ENCODE data around the gene MUC4. TPM values are rescaled to one million over a fixed set of nuclear protein-coding genes. Genes with fewer than 3 reads are reported as not detected.
"Not testable (repeated sequence)": the region's sequence is repeated elsewhere in the genome, so short reads cannot be mapped to it uniquely, and the experiment has no call there.

MUC4 gene
- total and polyA plus RNA-seq, 2 experiments from 2014 or later: not detected

DNA sequence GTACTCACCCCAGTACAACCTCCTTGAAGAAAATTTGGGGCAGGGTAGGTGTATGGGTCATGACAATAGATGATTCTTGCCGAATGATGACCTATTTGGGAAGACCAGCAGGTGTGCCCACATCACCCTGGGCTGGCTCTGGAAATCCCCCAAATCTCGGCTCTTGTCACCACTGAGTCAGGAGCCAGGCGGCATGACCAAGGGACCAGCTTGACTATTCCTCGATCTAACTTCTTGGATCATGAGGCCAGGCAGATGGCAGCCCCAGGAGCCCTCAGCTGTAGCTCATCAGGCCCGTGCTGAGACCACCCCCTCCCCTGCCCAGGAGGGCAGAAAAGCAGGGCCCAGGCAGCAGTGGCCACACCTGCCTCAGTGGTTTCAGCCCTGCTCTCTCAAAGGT lies 9.2 kb upstream of the MUC4 start:
- TF ChIP-seq EZH2 (IDR thresholded peaks at IDR 0.05; ENCODE audit: insufficient read depth, poor library complexity, severe bottlenecking) (no peak), EZH2phosphoT487 (IDR thresholded peaks at IDR 0.05; ENCODE audit: insufficient read depth, low read depth) (no peak)
- Histone ChIP-seq H3F3A (ENCODE audit: insufficient read depth) (no peaks in the 10 kb centered on the region), H3K9me3 (ENCODE audit: low read depth) (no peaks in the 10 kb centered on the region), H3K4me1 (ENCODE audit: insufficient read depth) (no peaks in the 10 kb centered on the region), H3K27ac (no peak overlapping the region), H3K4me3 (no peak overlapping the region), H3K9me2 (ENCODE audit: insufficient read depth) (no peaks in the 10 kb centered on the region), H3K27me3 (replicated peaks; ENCODE audit: insufficient read depth) (peaks cover 11% of the 10 kb centered on the region), H3K36me3 (ENCODE audit: low read depth) (no peaks in the 10 kb centered on the region), H2AFZ (no peak overlapping the region), H3K4me2 (ENCODE audit: unreplicated experiment) (no peak overlapping the region), H4K20me1 (ENCODE audit: insufficient read depth) (no peaks in the 10 kb centered on the region), H3K9ac (no peak overlapping the region), H3K79me2 (ENCODE audit: insufficient read depth) (no peaks in the 10 kb centered on the region)
- in situ Hi-C loops (cut with MboI): no loop called here
- WGBS, 2 experiments (ENCODE audit: low coverage in 1 of 2, low lambda C conversion rate in 2 of 2, missing lambda C conversion rate in 2 of 2): 58 to 74% methylated on average over 5 of the region's 5 CpGs
- DNase-seq: no peak

- no peak for TF ChIP-seq EZH2phosphoT487 (IDR thresholded peaks at IDR 0.05; ENCODE audit: insufficient read depth, low read depth)
- TF ChIP-seq EZH2 (IDR thresholded peaks at IDR 0.05; ENCODE audit: insufficient read depth, poor library complexity, severe bottlenecking): no peak
- Histone ChIP-seq H4K20me1 (ENCODE audit: insufficient read depth) (no peaks in the 10 kb centered on the region), H3K36me3 (ENCODE audit: low read depth) (no peaks in the 10 kb centered on the region), H3K9me2 (ENCODE audit: insufficient read depth) (no peaks in the 10 kb centered on the region), H3K4me1 (ENCODE audit: insufficient read depth) (no peaks in the 10 kb centered on the region), H3K9me3 (ENCODE audit: low read depth) (no peaks in the 10 kb centered on the region), H2AFZ (no peak overlapping the region), H3K4me2 (ENCODE audit: unreplicated experiment) (no peak overlapping the region), H3K9ac (no peak overlapping the region), H3K4me3 (no peak overlapping the region), H3K79me2 (ENCODE audit: insufficient read depth) (no peaks in the 10 kb centered on the region), H3K27ac (no peak overlapping the region), H3K27me3 (replicated peaks; ENCODE audit: insufficient read depth) (peaks cover 11% of the 10 kb centered on the region), H3F3A (ENCODE audit: insufficient read depth) (no peaks in the 10 kb centered on the region)
- in situ Hi-C loops (cut with MboI): no loop called here
- WGBS, 2 experiments (ENCODE audit: low coverage in 1 of 2, low lambda C conversion rate in 2 of 2, missing lambda C conversion rate in 2 of 2): 59 to 65% methylated on average over 8 of the region's 8 CpGs
- DNase-seq: no peak
Observed at GRCh38 chr3:195820186-195820585, 8.5 kb upstream of the MUC4 start.

GRCh38 chr3:195818301-195818700 lies 6.6 kb upstream of the MUC4 start:
- TF ChIP-seq EZH2 (IDR thresholded peaks at IDR 0.05; ENCODE audit: insufficient read depth, poor library complexity, severe bottlenecking): no peak
- no peak for TF ChIP-seq EZH2phosphoT487 (IDR thresholded peaks at IDR 0.05; ENCODE audit: insufficient read depth, low read depth)
- Histone ChIP-seq H3K9me3 (ENCODE audit: low read depth) (no peaks in the 10 kb centered on the region), H3F3A (ENCODE audit: insufficient read depth) (no peaks in the 10 kb centered on the region), H3K27ac (no peak overlapping the region), H2AFZ (no peak overlapping the region), H3K9me2 (ENCODE audit: insufficient read depth) (no peaks in the 10 kb centered on the region), H3K9ac (no peak overlapping the region), H3K4me2 (ENCODE audit: unreplicated experiment) (no peak overlapping the region), H3K4me3 (no peak overlapping the region), H3K27me3 (replicated peaks; ENCODE audit: insufficient read depth) (peaks cover 3% of the 10 kb centered on the region), H4K20me1 (ENCODE audit: insufficient read depth) (no peaks in the 10 kb centered on the region), H3K36me3 (ENCODE audit: low read depth) (no peaks in the 10 kb centered on the region), H3K79me2 (ENCODE audit: insufficient read depth) (no peaks in the 10 kb centered on the region), H3K4me1 (ENCODE audit: insufficient read depth) (no peaks in the 10 kb centered on the region)
- in situ Hi-C loops (cut with MboI): no loop called here
- DNase-seq: no peak
- WGBS, 2 experiments (ENCODE audit: low coverage in 1 of 2, low lambda C conversion rate in 2 of 2, missing lambda C conversion rate in 2 of 2): 66% methylated on average over 21 of the region's 21 CpGs

- Histone ChIP-seq H3K79me2 (ENCODE audit: insufficient read depth) (no peaks in the 10 kb centered on the region), H3K9ac (no peak overlapping the region), H3F3A (ENCODE audit: insufficient read depth) (no peaks in the 10 kb centered on the region), H3K9me2 (ENCODE audit: insufficient read depth) (no peaks in the 10 kb centered on the region), H2AFZ (no peak overlapping the region), H3K4me1 (ENCODE audit: insufficient read depth) (no peaks in the 10 kb centered on the region), H3K27me3 (replicated peaks; ENCODE audit: insufficient read depth) (peaks cover 3% of the 10 kb centered on the region), H3K27ac (no peak overlapping the region), H3K4me3 (no peak overlapping the region), H4K20me1 (ENCODE audit: insufficient read depth) (no peaks in the 10 kb centered on the region), H3K9me3 (ENCODE audit: low read depth) (no peaks in the 10 kb centered on the region), H3K36me3 (ENCODE audit: low read depth) (no peaks in the 10 kb centered on the region), H3K4me2 (ENCODE audit: unreplicated experiment) (no peak overlapping the region)
- in situ Hi-C loops (cut with MboI): no loop called here
- WGBS, 2 experiments (ENCODE audit: low coverage in 1 of 2, low lambda C conversion rate in 2 of 2, missing lambda C conversion rate in 2 of 2): 63 to 65% methylated on average over 16 to 17 of the region's 17 CpGs
- TF ChIP-seq EZH2 (IDR thresholded peaks at IDR 0.05; ENCODE audit: insufficient read depth, poor library complexity, severe bottlenecking) (no peak), EZH2phosphoT487 (IDR thresholded peaks at IDR 0.05; ENCODE audit: insufficient read depth, low read depth) (no peak)
- no peak for DNase-seq
Observed at GRCh38 chr3:195817578-195818135, 5.9 kb upstream of the MUC4 start.

- H3K27ac ChIP-seq; H3K79me2 ChIP-seq (ENCODE audit: insufficient read depth); H3K36me3 ChIP-seq (ENCODE audit: low read depth); H3K9ac ChIP-seq; H3K9me2 ChIP-seq (ENCODE audit: insufficient read depth); H4K20me1 ChIP-seq (ENCODE audit: insufficient read depth); in situ Hi-C loops (cut with MboI); H3K4me2 ChIP-seq (ENCODE audit: unreplicated experiment); H2AFZ ChIP-seq; H3K9me3 ChIP-seq (ENCODE audit: low read depth); H3K27me3 ChIP-seq (replicated peaks; ENCODE audit: insufficient read depth); H3K4me3 ChIP-seq; DNase-seq; H3K4me1 ChIP-seq (ENCODE audit: insufficient read depth); H3F3A ChIP-seq (ENCODE audit: insufficient read depth): not testable (repeated sequence)
- 77 to 100% methylated on average over 1 to 22 of the region's 23 CpGs for WGBS, 2 experiments (ENCODE audit: low coverage in 1 of 2, low lambda C conversion rate in 2 of 2, missing lambda C conversion rate in 2 of 2)
Observed at GRCh38 chr3:195816276-195816913, 4.7 kb upstream of the MUC4 start.
